Measurements from ENCODE around the gene ZNF76. TPM values are rescaled to one million over a fixed set of nuclear protein-coding genes. Genes with fewer than 3 reads are reported as not detected.

The ZNF76 gene
- total and polyA plus RNA-seq, 10 of the 15 experiments (the other 5 are each of a cell fraction or from before 2014, with no cell fraction given): 2.8 to 41.0 (median 24.8) TPM

- no peak for TF ChIP-seq LARP7 (IDR thresholded peaks at IDR 0.05)
- no peak for TF ChIP-seq SMARCA5 (IDR thresholded peaks at IDR 0.05)
- no peak for TF ChIP-seq HDAC6 (IDR thresholded peaks at IDR 0.05; ENCODE audit: unreplicated experiment)
- TF ChIP-seq POLR2AphosphoS5 (IDR thresholded peaks at IDR 0.05; ENCODE audit: low read length): no peak
- no peak for TF ChIP-seq HCFC1 (IDR thresholded peaks at IDR 0.05; ENCODE audit: low read length)
- no peak for TF ChIP-seq ZNF687 (IDR thresholded peaks at IDR 0.05)
- TF ChIP-seq EED (IDR thresholded peaks at IDR 0.05; ENCODE audit: low read depth): no peak
- intact Hi-C loops (cut with micrococcal nuclease; ENCODE audit: unreplicated experiment) (no loop called here), in situ Hi-C loops (cut with MboI) (no loop called here)
- Histone ChIP-seq H3K4me2 (ENCODE audit: control insufficient read depth, insufficient read depth) (no peak overlapping the region), H3K9me3 (replicated peaks; ENCODE audit: control insufficient read depth, insufficient read depth, low read length) (no peaks in the 10 kb centered on the region), H3K79me2 (ENCODE audit: control insufficient read depth, insufficient read depth, low read length) (no peaks in the 10 kb centered on the region), H3K27ac (ENCODE audit: control insufficient read depth, insufficient read depth) (no peak overlapping the region), H3K9ac (ENCODE audit: control insufficient read depth, insufficient read depth, low read length) (no peak overlapping the region), H3K4me1 (ENCODE audit: control insufficient read depth, insufficient read depth, low read length) (no peaks in the 10 kb centered on the region), H2AFZ (ENCODE audit: control insufficient read depth, low read depth, low read length) (no peak overlapping the region), H3K27me3 (replicated peaks in 1 of 2; ENCODE audit: control insufficient read depth in 2 of 2, insufficient read depth in 2 of 2, low read length in 1 of 2) (no peaks in the 10 kb centered on the region), H4K20me1 (ENCODE audit: control insufficient read depth, insufficient read depth) (no peaks in the 10 kb centered on the region), H3K36me3 (ENCODE audit: control insufficient read depth in 2 of 2, insufficient read depth in 2 of 2, low read length in 1 of 2) (peaks cover 0 to 8% of the 10 kb centered on the region in 2 experiments; a peak in 1 of 4 replicates), H3K4me3 (no peak overlapping the region)
- no TSS peak for BruUV-seq (replicated peaks)
- WGBS (ENCODE audit: insufficient coverage, insufficient replicate concordance, low lambda C conversion rate, missing lambda C conversion rate): 100% methylated on average over 3 of the region's 3 CpGs
- no peak for DNase-seq (ENCODE audit: low read depth, low spot score)
- POLR2A ChIA-PET: interaction anchor here (0.5 to 0.8 kb wide), 3 partner anchors 12 to 1612 kb away, joined by 3 to 5 read pairs (median 3); no protein-coding TSS in a partner anchor
- no peak for FAIRE-seq
- RAD21 ChIA-PET (ENCODE audit: unreplicated experiment): no interaction called here
- CTCF ChIA-PET: no interaction called here
- no peak for ATAC-seq
- SMC1A ChIA-PET (ENCODE audit: uncharacterized antibody, unreplicated experiment): interaction anchor here (1.8 kb wide), 1 partner anchor 15 kb away, joined by 7 read pairs; no protein-coding TSS in a partner anchor
Observed at GRCh38 chr6:35278708-35279107, 19.2 kb downstream of the ZNF76 start.

All from GM12878 (cell line).